H1 (cell line): Measurements from ENCODE around the gene ADAMTS1. TPM values are rescaled to one million over a fixed set of nuclear protein-coding genes. Genes with fewer than 3 reads are reported as not detected.

Source experiments
- CTCF ChIA-PET: fragments of 300-600 bp; sonication (Branson Sonifier 250); formaldehyde crosslinking; loops from one replicate; lab custom pipeline; 2021; ENCODE audit not compliant: partially characterized antibody; lab: Charles Lee
- POLR2A ChIA-PET: fragments of 300-600 bp; sonication (Branson Sonifier 250); formaldehyde crosslinking; loops from one replicate; lab custom pipeline; 2021; ENCODE audit warnings: inconsistent platforms; ENCODE audit not compliant: partially characterized antibody; lab: Charles Lee
- DNase-seq, 2 experiments: peaks; one replicate each; pipeline versions ENCODE4 v3.0.0 to v3.0.0-alpha.2; 2010 to 2022; ENCODE audit warnings: low spot score in 2 of 2, low read depth in 1 of 2, mixed read lengths in 1 of 2
- FAIRE-seq: peaks from 2 replicates; lab custom pipeline; 2011; peaks lifted over from hg19 to GRCh38; lab: Jason Lieb, UNC
- H2AFZ ChIP-seq: 2 replicates; pipeline ENCODE4 v1.8.1; 2012; ENCODE audit warnings: low read length, inconsistent platforms
- H2AK5ac ChIP-seq: 2 replicates; pipeline ENCODE4 v1.6.1; 2013; ENCODE audit warnings: low read depth, low read length
- H2BK120ac ChIP-seq: replicated peaks from 2 replicates; pipeline ENCODE3; 2013; ENCODE audit warnings: low read depth, low read length, inconsistent platforms
- H2BK12ac ChIP-seq: 2 replicates; pipeline ENCODE4 v1.6.1; 2013; ENCODE audit warnings: low read depth, low read length
- H2BK15ac ChIP-seq: 2 replicates; pipeline ENCODE4 v1.6.1; 2013; ENCODE audit warnings: low read length
- H2BK20ac ChIP-seq: 2 replicates; pipeline ENCODE4 v1.6.1; 2013; ENCODE audit warnings: low read length
- H2BK5ac ChIP-seq: 2 replicates; pipeline ENCODE4 v1.6.1; 2013; ENCODE audit warnings: low read depth, low read length
- H3K14ac ChIP-seq: 2 replicates; pipeline ENCODE4 v1.6.1; 2013; ENCODE audit warnings: inconsistent platforms; ENCODE audit not compliant: insufficient read length
- H3K18ac ChIP-seq: 2 replicates; pipeline ENCODE4 v1.6.1; 2013; ENCODE audit warnings: low read length; ENCODE audit errors: extremely low read depth
- H3K23ac ChIP-seq: 2 replicates; pipeline ENCODE4 v1.6.1; 2013; ENCODE audit warnings: inconsistent platforms; ENCODE audit not compliant: insufficient read length
- H3K23me2 ChIP-seq: 2 replicates; pipeline ENCODE4 v1.6.1; 2013; ENCODE audit warnings: low read depth, low read length
- H3K27ac ChIP-seq: 2 replicates; pipeline ENCODE4 v1.6.1; 2011; ENCODE audit warnings: low read depth, low read length, inconsistent platforms
- H3K27me3 ChIP-seq, 4 experiments: replicated peaks in 1 of 4; 1 replicate in 1 of 4; 2 replicates in 3 of 4; pipeline versions ENCODE4 v1.6.1 to v1.8.1; 2011 to 2013; ENCODE audit warnings: low read length in 3 of 4, mild to moderate bottlenecking in 3 of 4, inconsistent platforms in 2 of 4, mixed read lengths in 2 of 4, moderate library complexity in 1 of 4; ENCODE audit not compliant: control insufficient read depth in 3 of 4, insufficient read depth in 3 of 4; ENCODE audit errors: extremely low read depth in 1 of 4
- H3K36me3 ChIP-seq, 4 experiments: 2 replicates each; pipeline versions ENCODE4 v1.6.1 to v1.8.1; 2011 to 2013; ENCODE audit warnings: mild to moderate bottlenecking in 4 of 4, low read length in 3 of 4, moderate library complexity in 2 of 4, control low read depth in 1 of 4, inconsistent platforms in 1 of 4; ENCODE audit not compliant: insufficient read depth in 4 of 4, control insufficient read depth in 2 of 4
- H3K4ac ChIP-seq: replicated peaks from 2 replicates; pipeline ENCODE3; 2013; ENCODE audit warnings: low read length, low read depth, mixed read lengths, inconsistent platforms; ENCODE audit not compliant: insufficient read length
- H3K4me1 ChIP-seq, 4 experiments: replicated peaks in 1 of 4; 1 replicate in 1 of 4; 2 replicates in 3 of 4; pipeline versions ENCODE4 v1.6.1 to v1.8.1; 2011 to 2013; ENCODE audit warnings: low read length in 3 of 4, inconsistent platforms in 2 of 4, mixed read lengths in 1 of 4; ENCODE audit not compliant: insufficient read depth in 4 of 4, control insufficient read depth in 3 of 4
- H3K4me2 ChIP-seq, 2 experiments: 2 replicates each; pipeline versions ENCODE4 v1.6.1 to v1.8.1; 2011 to 2013; ENCODE audit warnings: low read depth in 2 of 2, low read length in 2 of 2, control low read depth in 1 of 2, inconsistent platforms in 1 of 2, mild to moderate bottlenecking in 1 of 2; ENCODE audit not compliant: insufficient read depth in 1 of 2
- H3K4me3 ChIP-seq, 4 experiments: fragments of 200-600, 300-600 bp in 1 of 4; sonication (generic), shearing (Covaris generic), sonication (Bioruptor Twin) in 1 of 4; 2 replicates each; pipeline versions ENCODE4 v1.5.1 to v1.8.1; 2011 to 2016; ENCODE audit warnings: low read length in 4 of 4, low read depth in 3 of 4, control low read depth in 2 of 4, inconsistent platforms in 2 of 4, mild to moderate bottlenecking in 2 of 4, mixed read lengths in 1 of 4, moderate library complexity in 1 of 4; ENCODE audit not compliant: insufficient read depth in 2 of 4; ENCODE audit errors: extremely low read depth in 1 of 4
- H3K56ac ChIP-seq: replicated peaks from 2 replicates; pipeline ENCODE3; 2013; ENCODE audit warnings: low read depth, mild to moderate bottlenecking, mixed read lengths, low read length, inconsistent platforms; ENCODE audit not compliant: insufficient read length
- H3K79me1 ChIP-seq: 2 replicates; pipeline ENCODE4 v1.6.1; 2013; ENCODE audit warnings: low read depth, low read length, control low read depth
- H3K79me2 ChIP-seq, 2 experiments: 2 replicates each; pipeline versions ENCODE4 v1.6.1 to v1.8.1; 2012 to 2013; ENCODE audit warnings: low read length in 2 of 2, mild to moderate bottlenecking in 2 of 2, inconsistent platforms in 1 of 2; ENCODE audit not compliant: insufficient read depth in 2 of 2, control insufficient read depth in 1 of 2
- H3K9ac ChIP-seq, 4 experiments: replicated peaks in 1 of 4; 1 replicate in 1 of 4; 2 replicates in 3 of 4; pipeline versions ENCODE4 v1.6.1 to v1.8.1; 2011 to 2013; ENCODE audit warnings: low read depth in 3 of 4, low read length in 3 of 4, control low read depth in 2 of 4, mild to moderate bottlenecking in 2 of 4, moderate library complexity in 2 of 4, inconsistent platforms in 1 of 4; ENCODE audit errors: extremely low read depth in 1 of 4
- H3K9me3 ChIP-seq, 2 experiments: 2 replicates each; pipeline versions ENCODE4 v1.6.1 to v1.8.1; 2012 to 2013; ENCODE audit warnings: mild to moderate bottlenecking in 2 of 2, moderate library complexity in 2 of 2, control low read depth in 1 of 2, inconsistent platforms in 1 of 2, low read depth in 1 of 2, low read length in 1 of 2, mixed read lengths in 1 of 2; ENCODE audit not compliant: insufficient read depth in 2 of 2
- H4K20me1 ChIP-seq, 2 experiments: replicated peaks in 1 of 2; 2 replicates each; pipeline versions ENCODE3 to v1.8.1; 2011 to 2013; ENCODE audit warnings: inconsistent platforms in 2 of 2, low read length in 2 of 2, mild to moderate bottlenecking in 1 of 2; ENCODE audit not compliant: insufficient read depth in 2 of 2, control insufficient read depth in 1 of 2
- H4K5ac ChIP-seq: 2 replicates; pipeline ENCODE4 v1.6.1; 2013; ENCODE audit warnings: low read length, low read depth, mixed read lengths, inconsistent platforms; ENCODE audit not compliant: insufficient read length
- H4K8ac ChIP-seq: 2 replicates; pipeline ENCODE4 v1.8.0; 2013; ENCODE audit warnings: mild to moderate bottlenecking, moderate library complexity, low read length, inconsistent platforms; ENCODE audit not compliant: insufficient read depth; ENCODE audit errors: extremely low read depth
- H4K91ac ChIP-seq: replicated peaks from 2 replicates; pipeline ENCODE3; 2013; ENCODE audit warnings: low read length, mixed read lengths, inconsistent platforms; ENCODE audit not compliant: insufficient read length
- CTCF ChIP-seq, 3 experiments: IDR thresholded peaks; 1 replicate in 2 of 3; 2 replicates in 1 of 3; pipeline versions ENCODE4 v1.5.1 to v1.6.1; 2011; ENCODE audit warnings: low read length in 3 of 3, mild to moderate bottlenecking in 3 of 3, inconsistent platforms in 2 of 3, low read depth in 1 of 3, moderate library complexity in 1 of 3; ENCODE audit not compliant: insufficient read depth in 1 of 3; ENCODE audit errors: control extremely low read depth in 1 of 3
- HDAC2 ChIP-seq, 2 experiments: fragments of 300-600 bp in 1 of 2; sonication (generic) in 1 of 2; IDR thresholded peaks; 2 replicates each; pipeline ENCODE4 v1.6.1; 2011 to 2012; ENCODE audit warnings: low read depth in 2 of 2, low read length in 2 of 2, mild to moderate bottlenecking in 2 of 2, moderate library complexity in 2 of 2, borderline replicate concordance in 1 of 2, inconsistent platforms in 1 of 2
- JUN ChIP-seq: IDR thresholded peaks from 2 replicates; pipeline ENCODE4 v1.6.1; 2011; ENCODE audit warnings: low read depth, mild to moderate bottlenecking, improper control_type of control experiment, low read length
- KDM4A ChIP-seq: IDR thresholded peaks from one replicate; pipeline ENCODE4 v1.7.1; 2012; ENCODE audit warnings: low read depth, mild to moderate bottlenecking, moderate library complexity, low read length, inconsistent platforms; ENCODE audit not compliant: severe bottlenecking
- POU5F1 ChIP-seq: IDR thresholded peaks from 2 replicates; pipeline ENCODE4 v1.6.1; 2011; ENCODE audit warnings: low read depth, mild to moderate bottlenecking, low read length, moderate library complexity
- RNF2 ChIP-seq: fragments of 200-900, 300-1000 bp; sonication (generic); IDR thresholded peaks from 2 replicates; pipeline ENCODE4 v1.7.1; 2016; ENCODE audit warnings: borderline replicate concordance, low read depth, mild to moderate bottlenecking, antibody characterized with exemption, low read length; ENCODE audit not compliant: poor library complexity, severe bottlenecking; ENCODE audit errors: missing control alignments
- whole genome bisulfite sequencing, 2 experiments: shearing (Covaris generic) in 1 of 2; methylation state at CpG; one replicate each; pipeline versions ENCODE4 v1.1.6 to v1.1.7; 2013 to 2015; ENCODE audit warnings: low lambda C conversion rate in 2 of 2, mixed read lengths in 2 of 2, inconsistent platforms in 1 of 2, low coverage in 1 of 2, missing lambda C conversion rate in 1 of 2; ENCODE audit not compliant: insufficient replicate concordance in 2 of 2, insufficient coverage in 1 of 2, insufficient read length in 1 of 2; ENCODE audit errors: extremely low coverage in 1 of 2, missing lambda C conversion rate in 1 of 2; 5-methylcytosine and 5-hydroxymethylcytosine counted together
- polyA plus RNA-seq, 7 experiments: library from polyadenylated mRNA; depleted of rRNA in 3 of 7; stranded (reverse) in 5 of 7; unstranded in 2 of 7; fragments of >200 nt in 5 of 7; fragments of 200-250 nt in 2 of 7; gene quantifications; 1 replicate in 5 of 7; 2 replicates in 1 of 7; 4 replicates in 1 of 7; pipeline versions ENCODE4 v1.2.1 to v1.2.3, GENCODE V29; 2011 to 2013; ENCODE audit warnings: missing spikeins in 2 of 7, mixed read lengths in 2 of 7
- total RNA-seq: library from RNA; stranded (reverse); fragmentation: NEBNext Ultra II Directional; extraction: Animal tissue kit (Norgen Biotek cat#: 25700); gene quantifications from 2 replicates; pipeline ENCODE4 v1.2.1, GENCODE V29; 2021

ADAMTS1 gene
- total and polyA plus RNA-seq, 2 of the 8 experiments (the other 6 are each of a cell fraction or from before 2014, with no cell fraction given): 10.7 to 22.4 TPM

- H2BK12ac ChIP-seq: peak overlapping the region; percentile 97; the same call in 1 of the 2 replicates
- WGBS, 2 experiments: 1% methylated on average over 82 of the region's 96 CpGs; no CpG with 5 or more reads in 1 of the 2 experiments
- peak overlapping the region; percentile 85 to 93 for H3K4me2 ChIP-seq
- peaks cover 0 to 12% (median 7%) of the 10 kb centered on the region in 4 experiments; a peak in 4 of 7 replicates for H3K4me1 ChIP-seq
- DNase-seq (peak in 1 of 2 experiments; percentile 71), FAIRE-seq (no peak)
- peak overlapping the region; percentile 91 for H3K4ac ChIP-seq
- peak overlapping the region; percentile 85 for H2BK5ac ChIP-seq
- peak overlapping the region; percentile 68 to 89 (median 74) for H3K4me3 ChIP-seq
- H2AFZ ChIP-seq: peak overlapping the region; percentile 32; the same call in 1 of the 2 replicates
- H3K79me2 ChIP-seq: peaks cover 0 to 18% of the 10 kb centered on the region in 2 experiments; a peak in 2 of 4 replicates
- H2BK15ac ChIP-seq: no peak overlapping the region
- peak overlapping the region; percentile 78 for H3K56ac ChIP-seq
- no peaks in the 10 kb centered on the region for H4K20me1 ChIP-seq
- peaks cover 0 to 28% (median 13%) of the 10 kb centered on the region in 4 experiments; a peak in 5 of 7 replicates for H3K27me3 ChIP-seq
- POLR2A ChIA-PET: interaction anchor here (0.6 to 3.2 kb wide), 20 partner anchors 11 to 1901 kb away, joined by 3 to 15 read pairs (median 3); partner anchors contain the start of gene ADAMTS5
- H3K18ac ChIP-seq: peak overlapping the region; percentile 99
- peak overlapping the region; percentile 56 to 86 (median 70) for H3K9ac ChIP-seq
- no peaks in the 10 kb centered on the region for H3K9me3 ChIP-seq
- CTCF ChIA-PET: interaction anchor here (1.2 to 3.2 kb wide), 7 partner anchors 9 to 828 kb away, joined by 3 to 15 read pairs (median 5); partner anchors contain the start of gene ADAMTS5
- H3K79me1 ChIP-seq: peaks cover 2% of the 10 kb centered on the region; the same call in 1 of the 2 replicates
- H3K36me3 ChIP-seq: peaks cover 11 to 29% (median 17%) of the 10 kb centered on the region in 4 experiments
- peak overlapping the region; percentile 73 for H2BK120ac ChIP-seq
- H2BK20ac ChIP-seq: no peak overlapping the region
- peak overlapping the region; percentile 91 for H4K91ac ChIP-seq
- 0 out of 2 replicates have a peak overlapping the region, but pooled peaks have one; percentile 57 for H2AK5ac ChIP-seq
- H3K23ac ChIP-seq: no peak overlapping the region
- H3K14ac ChIP-seq: no peak overlapping the region
- peak overlapping the region; percentile 92; the same call in 1 of the 2 replicates for H4K8ac ChIP-seq
- peak overlapping the region; percentile 67 for H4K5ac ChIP-seq
- H3K23me2 ChIP-seq: peaks cover 26% of the 10 kb centered on the region
- H3K27ac ChIP-seq: no peak overlapping the region
- TF ChIP-seq KDM4A: peak; percentile 67
- no peak for TF ChIP-seq JUN
- peak in 1 of 2 experiments; percentile 54; a peak in 2 of 4 replicates for TF ChIP-seq HDAC2 (IDR thresholded peaks at IDR 0.05; ENCODE audit: borderline replicate concordance in 1 of 2, low read depth in 2 of 2, low read length in 2 of 2)
- no peak for TF ChIP-seq POU5F1
- TF ChIP-seq CTCF (IDR thresholded peaks at IDR 0.05; ENCODE audit: control extremely low read depth in 1 of 3, insufficient read depth in 1 of 3, low read depth in 1 of 3, low read length in 3 of 3): peak in 1 of 3 experiments; percentile 27; a peak in 1 of 4 replicates
- TF ChIP-seq RNF2: peak; percentile 73
These were observed 747 bp downstream of the ADAMTS1 start for GRCh38 chr21:26844258-26845065.
